Measurements from ENCODE around the gene ENPP4.

DNA sequence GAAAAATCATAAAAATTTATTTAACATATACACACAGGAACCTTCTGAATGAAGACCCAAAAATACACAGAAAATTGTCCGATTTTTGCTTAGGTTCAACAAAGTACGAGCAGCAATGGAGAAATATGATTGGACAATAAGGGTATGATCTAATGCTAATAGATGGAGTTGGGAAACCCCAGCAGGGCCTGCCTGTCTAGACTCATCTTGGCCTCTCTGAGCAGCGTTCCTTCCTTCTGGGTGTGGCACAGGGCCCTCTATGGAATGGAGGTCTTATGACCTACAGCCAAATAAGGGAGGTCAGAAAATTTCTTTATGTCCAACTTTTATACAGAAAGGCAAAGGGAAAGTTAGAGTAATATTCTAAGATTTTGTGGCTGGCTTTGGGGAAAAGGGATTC lies 27.7 kb upstream of the ENPP4 start:
- TF ChIP-seq, protein P1, sequence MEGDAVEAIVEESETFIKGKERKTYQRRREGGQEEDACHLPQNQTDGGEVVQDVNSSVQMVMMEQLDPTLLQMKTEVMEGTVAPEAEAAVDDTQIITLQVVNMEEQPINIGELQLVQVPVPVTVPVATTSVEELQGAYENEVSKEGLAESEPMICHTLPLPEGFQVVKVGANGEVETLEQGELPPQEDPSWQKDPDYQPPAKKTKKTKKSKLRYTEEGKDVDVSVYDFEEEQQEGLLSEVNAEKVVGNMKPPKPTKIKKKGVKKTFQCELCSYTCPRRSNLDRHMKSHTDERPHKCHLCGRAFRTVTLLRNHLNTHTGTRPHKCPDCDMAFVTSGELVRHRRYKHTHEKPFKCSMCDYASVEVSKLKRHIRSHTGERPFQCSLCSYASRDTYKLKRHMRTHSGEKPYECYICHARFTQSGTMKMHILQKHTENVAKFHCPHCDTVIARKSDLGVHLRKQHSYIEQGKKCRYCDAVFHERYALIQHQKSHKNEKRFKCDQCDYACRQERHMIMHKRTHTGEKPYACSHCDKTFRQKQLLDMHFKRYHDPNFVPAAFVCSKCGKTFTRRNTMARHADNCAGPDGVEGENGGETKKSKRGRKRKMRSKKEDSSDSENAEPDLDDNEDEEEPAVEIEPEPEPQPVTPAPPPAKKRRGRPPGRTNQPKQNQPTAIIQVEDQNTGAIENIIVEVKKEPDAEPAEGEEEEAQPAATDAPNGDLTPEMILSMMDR (IDR thresholded peaks at IDR 0.05), result no peak
- no peak for TF ChIP-seq POLR2AphosphoS5 (IDR thresholded peaks at IDR 0.05; ENCODE audit: low read depth, low read length)
- TF ChIP-seq, protein P2, sequence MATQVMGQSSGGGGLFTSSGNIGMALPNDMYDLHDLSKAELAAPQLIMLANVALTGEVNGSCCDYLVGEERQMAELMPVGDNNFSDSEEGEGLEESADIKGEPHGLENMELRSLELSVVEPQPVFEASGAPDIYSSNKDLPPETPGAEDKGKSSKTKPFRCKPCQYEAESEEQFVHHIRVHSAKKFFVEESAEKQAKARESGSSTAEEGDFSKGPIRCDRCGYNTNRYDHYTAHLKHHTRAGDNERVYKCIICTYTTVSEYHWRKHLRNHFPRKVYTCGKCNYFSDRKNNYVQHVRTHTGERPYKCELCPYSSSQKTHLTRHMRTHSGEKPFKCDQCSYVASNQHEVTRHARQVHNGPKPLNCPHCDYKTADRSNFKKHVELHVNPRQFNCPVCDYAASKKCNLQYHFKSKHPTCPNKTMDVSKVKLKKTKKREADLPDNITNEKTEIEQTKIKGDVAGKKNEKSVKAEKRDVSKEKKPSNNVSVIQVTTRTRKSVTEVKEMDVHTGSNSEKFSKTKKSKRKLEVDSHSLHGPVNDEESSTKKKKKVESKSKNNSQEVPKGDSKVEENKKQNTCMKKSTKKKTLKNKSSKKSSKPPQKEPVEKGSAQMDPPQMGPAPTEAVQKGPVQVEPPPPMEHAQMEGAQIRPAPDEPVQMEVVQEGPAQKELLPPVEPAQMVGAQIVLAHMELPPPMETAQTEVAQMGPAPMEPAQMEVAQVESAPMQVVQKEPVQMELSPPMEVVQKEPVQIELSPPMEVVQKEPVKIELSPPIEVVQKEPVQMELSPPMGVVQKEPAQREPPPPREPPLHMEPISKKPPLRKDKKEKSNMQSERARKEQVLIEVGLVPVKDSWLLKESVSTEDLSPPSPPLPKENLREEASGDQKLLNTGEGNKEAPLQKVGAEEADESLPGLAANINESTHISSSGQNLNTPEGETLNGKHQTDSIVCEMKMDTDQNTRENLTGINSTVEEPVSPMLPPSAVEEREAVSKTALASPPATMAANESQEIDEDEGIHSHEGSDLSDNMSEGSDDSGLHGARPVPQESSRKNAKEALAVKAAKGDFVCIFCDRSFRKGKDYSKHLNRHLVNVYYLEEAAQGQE (IDR thresholded peaks at IDR 0.05; ENCODE audit: insufficient read depth in 1 of 2, low read depth in 2 of 2, low read length in 1 of 2), result no peak
- TF ChIP-seq SIN3A (IDR thresholded peaks at IDR 0.05; ENCODE audit: borderline replicate concordance, insufficient read depth, low read depth, low read length), result no peak

Measured in Panc1 (cell line).